T47D (cell line): ENCODE measurements around the gene ACSS1.

Source experiments
- DNase-seq, 2 experiments: peaks; one replicate each; pipeline versions ENCODE4 v3.0.0 to v3.0.0-alpha.2; 2011 to 2012; ENCODE audit warnings: low read depth in 1 of 2, low spot score in 1 of 2
- JUND ChIP-seq: IDR thresholded peaks from 2 replicates; pipeline ENCODE4 v1.6.1; 2012; ENCODE audit warnings: low read depth
- in situ Hi-C: cut with HindIII; loops from 2 replicates; pipeline ENCODE4 v1.10.0; 2016; ENCODE audit warnings: low sequenced_read_pairs, low pct_unique_long_range_greater_than_20kb

Gene ACSS1

DNA sequence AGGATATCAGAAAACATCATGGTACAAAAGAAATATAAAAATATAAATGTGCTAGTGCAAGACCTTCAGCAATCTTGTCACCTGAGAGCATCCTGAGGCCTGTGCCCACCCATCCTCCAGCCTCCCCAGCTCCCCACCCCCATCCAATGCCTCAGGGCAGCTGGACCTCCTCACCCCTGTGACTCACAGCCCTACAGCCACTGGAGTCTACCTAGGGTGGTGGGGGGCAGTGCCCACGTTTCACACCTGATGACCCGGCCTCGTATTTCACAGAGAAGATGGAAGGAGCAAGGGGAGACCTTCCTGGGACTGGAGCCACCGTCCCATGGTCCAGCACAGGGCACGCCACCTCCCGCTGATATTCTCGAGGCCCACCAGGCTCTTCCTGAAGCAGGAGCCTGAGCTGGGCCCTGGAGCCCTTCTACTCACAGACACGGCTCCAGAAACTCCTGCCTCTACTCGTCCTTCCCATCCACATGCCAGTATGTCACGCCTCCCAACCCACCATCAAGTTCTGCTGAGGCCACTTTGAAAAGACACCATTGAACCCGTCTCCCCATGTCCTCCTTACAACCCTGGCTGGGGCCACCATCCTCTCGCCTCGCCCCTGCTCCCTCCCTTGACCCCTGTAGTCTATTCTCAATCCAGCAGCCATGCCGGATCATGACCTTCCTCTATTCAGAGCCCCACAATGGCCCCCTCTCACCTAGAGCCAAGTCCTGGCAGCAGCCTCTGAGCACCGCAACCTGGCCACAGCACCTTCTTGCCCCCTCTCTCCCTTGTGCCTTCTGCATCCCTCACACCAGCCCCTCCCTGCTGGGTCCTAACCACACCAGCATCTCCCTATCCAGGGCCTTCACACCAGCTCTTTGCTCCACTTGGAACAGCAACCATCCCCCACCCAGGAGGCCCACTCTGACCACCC lies 78.6 kb downstream of the ACSS1 start:
- in situ Hi-C loops, result no loop called here
- no peak for DNase-seq
- TF ChIP-seq JUND, result no peak

DNA sequence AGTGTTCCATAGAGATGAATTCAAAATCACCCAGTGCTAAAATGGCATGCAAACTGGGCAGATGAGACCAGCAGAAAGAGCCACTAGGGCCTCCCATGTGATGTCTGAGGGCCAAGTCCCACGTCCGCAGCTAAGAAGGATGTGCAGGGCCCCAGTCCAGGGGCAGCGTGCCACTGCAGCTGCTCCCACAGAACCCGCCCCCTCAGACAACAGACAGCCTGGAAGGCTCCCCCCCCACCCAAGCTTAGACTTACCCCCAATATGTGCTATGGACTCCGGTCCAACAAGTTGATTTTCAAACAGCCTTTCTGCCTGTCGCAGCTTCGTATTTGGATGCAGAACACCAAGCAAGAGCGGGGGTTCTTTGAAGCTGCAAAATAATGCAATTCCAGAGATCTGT lies 79.4 kb downstream of the ACSS1 start:
- DNase-seq, result no peak
- no peak for TF ChIP-seq JUND
- in situ Hi-C loops, result no loop called here

DNA sequence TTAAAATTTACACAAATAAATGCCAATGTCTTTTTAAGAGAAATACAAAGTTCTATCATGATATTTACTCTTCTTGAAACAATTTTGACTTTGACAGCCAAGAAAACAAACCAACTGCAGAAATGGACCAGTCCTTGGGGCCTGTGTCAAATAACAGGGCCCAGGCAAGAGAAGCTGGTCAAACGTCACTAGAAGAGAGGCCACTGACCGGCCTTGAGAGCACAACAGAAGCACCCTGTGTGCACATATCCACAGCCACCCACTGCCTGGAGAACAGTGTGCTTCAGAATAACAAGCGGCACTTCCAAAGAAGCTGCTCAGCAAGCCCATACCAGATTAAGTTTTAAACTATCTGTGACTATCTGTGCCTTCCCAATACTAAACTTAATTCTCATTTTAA lies 80.1 kb downstream of the ACSS1 start:
- in situ Hi-C loops, result no loop called here
- TF ChIP-seq JUND, result no peak
- no peak for DNase-seq

DNA sequence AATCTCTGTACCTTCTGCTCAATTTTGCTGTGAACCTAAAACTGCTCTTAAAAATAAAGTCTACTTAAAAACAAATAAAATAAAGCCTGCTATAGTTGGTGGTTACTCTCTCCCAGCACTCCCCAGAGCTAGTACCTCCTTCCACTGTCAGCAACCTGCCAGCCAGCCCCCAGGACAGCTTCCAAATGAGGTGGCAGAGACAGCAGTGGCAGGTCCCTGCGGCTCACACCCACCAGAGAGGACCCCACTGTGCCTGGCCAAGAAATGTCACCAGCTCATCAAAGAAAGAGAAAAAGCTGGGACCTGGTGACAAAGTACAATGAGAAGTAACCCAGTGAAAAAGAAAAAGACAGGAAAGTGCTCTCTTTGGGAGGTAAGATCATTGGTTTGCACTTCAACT lies 80.6 kb downstream of the ACSS1 start:
- no peak for DNase-seq
- in situ Hi-C loops, result no loop called here
- TF ChIP-seq JUND, result no peak

DNA sequence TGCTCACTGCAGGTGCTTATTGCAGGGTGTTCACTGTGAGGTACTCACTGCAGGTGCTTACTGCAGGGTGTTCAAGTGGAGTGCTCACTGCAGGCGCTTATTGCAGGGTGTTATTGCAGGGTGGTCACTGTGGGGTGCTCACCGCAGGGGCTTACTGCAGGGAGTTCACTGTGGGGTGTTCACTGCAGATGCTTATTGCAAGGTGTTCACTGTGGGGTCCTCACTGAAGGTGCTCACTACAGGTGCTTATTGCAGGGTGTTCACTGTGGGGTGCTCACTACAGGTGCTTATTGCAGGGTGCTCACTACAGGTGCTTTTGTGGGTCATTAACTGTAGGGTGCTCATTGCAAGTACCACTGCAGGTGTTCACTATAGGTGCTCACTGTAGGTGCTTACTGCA lies 85.6 kb downstream of the ACSS1 start:
- no peak for DNase-seq
- in situ Hi-C loops, result no loop called here

DNA sequence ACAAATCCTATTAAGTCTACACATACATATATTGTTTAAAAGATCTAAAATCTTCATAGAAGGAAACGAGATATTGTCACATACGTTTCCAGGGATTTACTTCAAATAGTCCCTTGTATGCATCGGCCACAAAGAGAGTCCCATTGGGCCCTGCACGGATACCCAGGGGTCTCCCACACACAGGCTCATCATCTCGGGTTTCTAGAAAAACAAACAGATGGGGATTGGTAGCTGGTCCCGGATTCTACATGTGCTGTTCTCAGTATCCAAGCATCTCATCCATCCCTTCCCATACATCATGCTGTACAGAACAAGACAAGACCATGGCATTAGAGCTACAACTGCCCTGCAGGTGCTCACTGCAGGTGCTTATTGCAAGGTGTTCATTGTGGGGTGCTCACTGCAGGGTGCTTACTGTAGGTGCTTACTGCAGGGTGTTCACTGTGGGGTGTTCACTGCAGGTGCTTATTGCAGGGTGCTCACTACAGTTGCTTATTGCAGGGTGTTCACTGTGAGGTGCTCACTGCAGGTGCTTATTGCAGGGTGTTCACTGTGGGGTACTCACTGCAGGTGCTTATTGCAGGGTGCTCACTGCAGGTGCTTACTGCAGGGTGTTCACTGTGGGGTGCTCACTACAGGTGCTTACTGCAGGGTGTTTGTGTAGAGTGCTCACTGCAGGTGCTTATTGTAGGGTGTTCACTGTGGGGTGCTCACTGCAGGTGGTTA lies 86.4 kb downstream of the ACSS1 start:
- no peak for DNase-seq
- in situ Hi-C loops, result no loop called here
- no peak for TF ChIP-seq JUND

More for the DNA sequence above, 85.6 kb downstream of the ACSS1 start:
- TF ChIP-seq JUND, result no peak

DNA sequence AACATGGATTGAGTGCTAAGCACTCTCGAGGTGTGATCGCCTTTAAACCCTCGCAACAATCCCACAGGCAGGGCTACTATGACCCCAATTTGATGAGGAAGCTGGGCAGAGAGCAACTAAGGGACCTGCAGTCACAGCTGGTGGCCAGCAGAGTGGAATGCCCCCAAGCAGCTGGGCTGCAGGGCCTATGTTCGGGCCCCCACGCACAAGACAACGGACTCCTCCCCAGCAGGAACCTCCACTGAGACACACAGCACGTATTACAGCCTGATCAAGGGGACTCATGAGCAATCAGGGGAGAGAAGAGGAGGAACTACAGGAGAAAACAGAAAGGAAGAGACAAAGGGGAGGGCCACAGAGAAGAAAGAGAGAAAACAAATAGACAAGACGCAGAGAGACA lies 87.2 kb downstream of the ACSS1 start:
- no peak for DNase-seq
- in situ Hi-C loops, result no loop called here
- TF ChIP-seq JUND, result no peak

DNA sequence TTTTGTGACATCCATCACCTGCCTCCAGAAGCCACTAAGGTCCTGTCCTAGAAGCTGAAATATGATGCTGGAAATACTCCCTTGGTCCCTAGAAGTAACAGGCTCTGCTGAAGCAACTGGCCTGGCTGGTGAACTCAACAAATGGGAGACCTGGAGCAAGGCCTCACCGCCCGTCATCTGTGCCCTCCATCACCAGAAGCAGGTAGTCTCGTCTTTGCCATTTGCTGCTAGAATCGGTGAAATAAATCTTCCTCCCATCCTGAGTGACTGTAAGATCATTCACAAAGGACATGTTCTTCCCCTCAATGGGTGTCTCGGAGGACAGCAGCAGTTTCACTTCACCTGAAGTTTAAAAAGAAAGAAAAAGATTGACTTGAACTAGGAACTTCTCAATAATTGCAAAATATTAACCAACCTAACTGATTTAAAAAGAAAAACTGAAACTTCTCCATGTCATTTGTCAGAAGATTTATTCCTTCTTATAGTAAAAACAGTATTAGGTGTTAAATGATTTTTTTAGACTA lies 87.8 kb downstream of the ACSS1 start:
- in situ Hi-C loops, result no loop called here
- no peak for DNase-seq
- TF ChIP-seq JUND, result no peak

DNA sequence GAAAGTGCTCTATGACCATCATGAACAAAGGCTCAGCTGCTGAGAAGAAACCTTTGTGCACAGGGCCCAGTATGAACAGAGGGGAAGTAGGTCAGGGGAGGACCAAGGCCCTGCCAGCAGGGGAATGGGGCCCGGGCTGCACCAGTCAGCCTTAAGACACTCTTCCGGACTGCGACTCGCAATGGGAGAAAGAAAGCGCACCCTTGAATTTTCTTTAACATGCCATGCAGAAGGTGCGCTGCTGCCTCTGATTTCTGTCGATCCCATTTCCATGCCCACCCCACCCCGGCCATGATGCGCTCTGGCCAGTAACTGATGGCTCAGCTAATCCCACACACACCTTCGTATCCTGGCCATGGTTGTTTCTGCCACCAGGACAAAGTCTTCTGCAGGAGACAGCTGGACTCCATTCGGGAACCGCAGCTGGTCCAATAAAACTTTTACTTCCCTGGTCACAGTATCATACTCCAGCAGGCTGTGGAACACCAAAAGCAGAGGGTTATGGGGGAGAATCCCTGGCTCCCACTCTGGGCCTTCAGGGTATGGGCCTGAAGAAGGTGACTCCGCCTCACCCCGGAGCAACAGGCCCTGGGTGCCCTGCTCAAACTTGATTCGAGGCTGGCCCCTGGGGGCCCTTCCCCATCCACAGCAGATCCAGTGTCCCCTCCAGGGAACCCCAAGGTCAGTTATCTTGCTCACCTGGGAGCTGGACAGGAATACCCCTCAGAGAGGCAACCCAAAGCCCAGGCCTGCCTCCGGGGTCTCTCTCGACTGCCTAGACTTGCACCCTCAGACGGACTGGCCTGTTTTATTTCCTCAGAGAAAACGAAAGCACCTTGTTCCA lies 88.5 kb downstream of the ACSS1 start:
- in situ Hi-C loops, result no loop called here
- no peak for DNase-seq
- TF ChIP-seq JUND, result no peak

DNA sequence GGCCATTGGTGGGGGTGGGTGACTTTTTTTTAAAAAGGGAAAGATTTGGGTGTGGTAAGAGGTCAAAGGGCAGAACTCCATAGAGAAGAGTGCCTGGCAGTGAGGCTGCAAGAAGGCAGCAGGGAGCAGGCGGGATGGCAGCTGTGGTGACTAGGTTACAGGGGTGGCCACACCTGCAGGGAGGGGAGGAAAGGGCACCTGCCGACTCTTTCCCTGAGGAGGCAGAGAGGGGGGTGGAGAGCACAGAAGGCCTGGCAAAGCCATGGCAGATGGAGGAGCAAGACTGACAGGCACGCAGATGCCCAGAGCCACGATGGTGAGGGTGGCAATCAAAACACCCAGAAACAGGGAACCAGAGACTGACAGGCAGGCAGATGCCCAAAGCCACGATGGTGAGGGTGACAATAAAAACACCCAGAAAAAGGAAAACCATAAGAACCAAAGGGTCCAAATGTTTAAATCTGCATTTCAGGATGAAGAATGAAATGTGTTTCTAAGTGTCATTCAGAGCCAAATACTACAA lies 89.6 kb downstream of the ACSS1 start:
- TF ChIP-seq JUND, result no peak
- DNase-seq, result no peak
- in situ Hi-C loops, result no loop called here

DNA sequence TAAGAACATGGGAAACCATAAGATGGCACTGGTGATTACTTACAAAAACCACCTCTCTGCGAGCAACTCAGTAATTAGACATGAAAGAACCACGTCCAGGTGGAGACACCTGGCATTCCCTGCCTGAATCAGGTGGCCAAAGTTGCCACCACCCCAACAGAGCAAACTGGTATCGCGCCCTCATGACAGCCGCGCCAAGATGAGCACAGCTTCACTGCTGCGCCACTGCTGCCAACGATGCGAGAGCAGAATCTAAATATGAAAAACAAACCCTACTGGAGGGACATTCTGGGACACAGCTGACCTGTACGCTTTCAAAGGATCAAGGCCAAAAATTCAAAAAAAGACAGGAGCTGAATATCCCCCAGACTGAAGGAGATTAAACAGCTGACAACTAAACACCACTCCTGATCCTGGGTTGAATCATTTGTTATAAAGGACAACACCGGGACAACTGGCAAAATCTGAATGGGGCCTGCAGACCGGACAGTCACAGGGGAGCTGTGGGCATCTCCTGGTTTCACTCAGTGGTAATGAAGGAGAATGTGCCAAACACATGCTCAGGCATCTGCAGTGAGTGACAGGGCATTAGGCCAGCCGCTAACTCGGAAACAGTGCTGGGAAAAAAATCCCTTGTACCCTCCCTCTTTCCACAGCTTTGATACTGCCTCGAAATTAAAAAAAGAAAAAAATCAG lies 91.5 kb downstream of the ACSS1 start:
- in situ Hi-C loops, result no loop called here
- DNase-seq, result no peak
- TF ChIP-seq JUND, result no peak
